ENCODE data around the gene KHDRBS2.

The KHDRBS2 gene

GRCh38 chr6:61977947-61978346, 308.1 kb downstream of the KHDRBS2 start:
- TF ChIP-seq TAF1 (IDR thresholded peaks at IDR 0.05; ENCODE audit: borderline replicate concordance, insufficient read depth, low read length) (no peak), REST (IDR thresholded peaks at IDR 0.05; ENCODE audit: insufficient read depth in 1 of 2, low read depth in 2 of 2, low read length in 2 of 2) (no peak), SIN3A (IDR thresholded peaks at IDR 0.05; ENCODE audit: borderline replicate concordance, insufficient read depth, low read length) (no peak), POLR2AphosphoS5 (IDR thresholded peaks at IDR 0.05; ENCODE audit: low read depth, low read length) (no peak), FOXP2 (optimal IDR thresholded peaks at IDR 0.05; ENCODE audit: borderline replicate concordance, extremely low read depth, extremely low read length, insufficient read depth) (no peak)

DNA sequence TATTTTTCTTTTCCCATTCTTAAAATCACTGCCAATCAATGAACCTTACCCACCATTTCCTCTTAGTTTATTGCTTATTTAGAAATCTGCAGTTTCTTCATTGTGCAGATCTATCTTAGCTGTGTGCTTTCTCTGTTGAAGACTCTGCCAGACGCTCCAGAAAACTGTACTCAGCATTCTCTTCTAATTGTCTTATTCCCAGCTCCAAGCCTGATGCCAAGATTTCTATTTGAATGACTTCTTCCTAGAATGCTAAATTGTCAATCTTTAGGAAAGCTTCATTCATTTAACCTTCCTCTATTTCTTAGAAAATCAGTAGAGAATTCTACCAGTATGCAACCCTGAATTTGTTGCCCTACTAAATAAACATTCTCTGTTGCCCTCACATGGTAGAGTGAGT, 308.9 kb downstream of the KHDRBS2 start:
- TF ChIP-seq SIN3A (IDR thresholded peaks at IDR 0.05; ENCODE audit: borderline replicate concordance, insufficient read depth, low read length) = no peak
- no peak for TF ChIP-seq TAF1 (IDR thresholded peaks at IDR 0.05; ENCODE audit: borderline replicate concordance, insufficient read depth, low read length)

DNA sequence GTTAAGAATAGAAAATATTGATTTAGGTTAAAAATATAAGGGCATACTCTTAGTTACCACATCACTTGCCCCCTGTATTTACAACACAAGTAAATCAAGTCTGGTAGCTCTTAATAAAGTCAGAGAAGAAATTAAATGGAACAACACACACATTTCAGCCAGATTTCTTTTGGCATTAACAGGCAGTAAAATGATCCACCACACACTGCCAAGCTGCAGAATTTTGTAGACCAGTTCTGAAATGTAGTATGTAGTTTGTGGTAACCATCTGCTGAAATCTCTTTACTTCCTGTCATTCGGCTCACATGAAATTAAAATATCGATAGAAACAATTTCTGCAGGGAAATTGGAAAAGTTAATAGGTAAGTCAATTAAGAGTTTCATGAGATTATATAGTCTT, 326.8 kb downstream of the KHDRBS2 start:
- TF ChIP-seq REST (IDR thresholded peaks at IDR 0.05; ENCODE audit: insufficient read depth in 1 of 2, low read depth in 2 of 2, low read length in 2 of 2) = no peak
- TF ChIP-seq FOXP2 (optimal IDR thresholded peaks at IDR 0.05; ENCODE audit: borderline replicate concordance, extremely low read depth, extremely low read length, insufficient read depth) = no peak
- TF ChIP-seq TAF1 (IDR thresholded peaks at IDR 0.05; ENCODE audit: borderline replicate concordance, insufficient read depth, low read length) = no peak
- no peak for TF ChIP-seq SIN3A (IDR thresholded peaks at IDR 0.05; ENCODE audit: borderline replicate concordance, insufficient read depth, low read length)
- no peak for TF ChIP-seq POLR2AphosphoS5 (IDR thresholded peaks at IDR 0.05; ENCODE audit: low read depth, low read length)

DNA sequence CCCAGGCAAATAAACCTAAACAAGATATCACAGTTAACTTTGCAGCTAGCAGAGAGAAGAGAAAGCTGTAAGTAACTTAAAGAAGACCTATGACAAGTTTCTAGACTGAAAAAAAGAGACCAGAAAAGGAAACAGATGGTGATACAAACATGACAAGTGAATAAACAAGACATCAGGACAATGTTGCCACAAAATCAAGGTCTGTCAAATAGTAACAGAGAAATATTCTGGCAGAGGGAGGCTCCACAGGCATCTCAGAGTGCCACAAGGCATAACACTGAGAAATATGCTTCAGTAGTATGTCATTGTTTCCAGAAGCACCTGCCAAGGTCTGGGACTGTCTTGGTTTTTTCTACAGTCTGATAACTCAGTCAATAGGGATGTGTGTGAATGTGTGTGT, 332.2 kb downstream of the KHDRBS2 start:
- TF ChIP-seq SIN3A (IDR thresholded peaks at IDR 0.05; ENCODE audit: borderline replicate concordance, insufficient read depth, low read length) (no peak), TAF1 (IDR thresholded peaks at IDR 0.05; ENCODE audit: borderline replicate concordance, insufficient read depth, low read length) (no peak), POLR2AphosphoS5 (IDR thresholded peaks at IDR 0.05; ENCODE audit: low read depth, low read length) (no peak)

DNA sequence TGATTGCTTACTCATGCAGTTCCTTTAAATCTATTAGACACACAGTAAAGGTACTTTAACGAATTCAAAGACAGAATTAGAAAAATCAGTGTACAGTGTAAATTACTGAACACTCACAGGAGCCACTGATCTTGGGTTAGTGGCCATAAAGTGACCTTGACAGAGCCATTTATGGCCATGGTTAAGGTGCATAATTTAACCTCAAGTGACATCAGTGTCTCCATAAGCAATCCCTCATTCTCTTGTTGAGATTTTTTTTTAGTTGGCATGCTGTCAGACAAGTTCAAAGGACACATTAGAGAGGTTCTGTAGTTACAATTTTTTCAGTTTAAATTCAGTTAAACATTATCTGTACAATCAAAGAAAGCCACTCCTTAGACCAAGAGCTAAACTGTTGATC, 334.4 kb downstream of the KHDRBS2 start:
- TF ChIP-seq REST (IDR thresholded peaks at IDR 0.05; ENCODE audit: insufficient read depth in 1 of 2, low read depth in 2 of 2, low read length in 2 of 2) (no peak), SIN3A (IDR thresholded peaks at IDR 0.05; ENCODE audit: borderline replicate concordance, insufficient read depth, low read length) (no peak), TAF1 (IDR thresholded peaks at IDR 0.05; ENCODE audit: borderline replicate concordance, insufficient read depth, low read length) (no peak), FOXP2 (optimal IDR thresholded peaks at IDR 0.05; ENCODE audit: borderline replicate concordance, extremely low read depth, extremely low read length, insufficient read depth) (no peak), POLR2AphosphoS5 (IDR thresholded peaks at IDR 0.05; ENCODE audit: low read depth, low read length) (no peak)

DNA sequence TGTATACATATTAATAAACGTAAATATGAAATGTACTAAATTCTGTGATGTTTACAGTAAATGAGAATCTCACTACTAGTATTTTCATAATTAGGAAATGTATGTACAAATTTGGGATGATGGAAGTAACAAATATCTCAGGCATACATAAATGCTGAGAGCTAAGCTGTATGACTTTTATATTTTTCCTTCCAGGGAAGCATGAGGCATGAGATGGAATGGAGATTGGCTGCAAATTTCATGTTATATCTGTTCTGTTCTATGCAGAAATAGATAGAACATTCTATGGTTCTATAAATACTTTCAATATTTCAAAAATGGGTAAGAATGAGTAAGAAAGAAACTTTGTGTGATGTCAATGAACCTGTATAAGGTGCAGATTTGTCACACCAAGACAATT, 335.2 kb downstream of the KHDRBS2 start:
- TF ChIP-seq SIN3A (IDR thresholded peaks at IDR 0.05; ENCODE audit: borderline replicate concordance, insufficient read depth, low read length) (no peak), TAF1 (IDR thresholded peaks at IDR 0.05; ENCODE audit: borderline replicate concordance, insufficient read depth, low read length) (no peak), FOXP2 (optimal IDR thresholded peaks at IDR 0.05; ENCODE audit: borderline replicate concordance, extremely low read depth, extremely low read length, insufficient read depth) (no peak), POLR2AphosphoS5 (IDR thresholded peaks at IDR 0.05; ENCODE audit: low read depth, low read length) (no peak), REST (IDR thresholded peaks at IDR 0.05; ENCODE audit: insufficient read depth in 1 of 2, low read depth in 2 of 2, low read length in 2 of 2) (no peak)

All from PFSK-1 (cell line).